ENCODE results near the gene SCN8A. TPM values are rescaled to one million over a fixed set of nuclear protein-coding genes. Genes with fewer than 3 reads are reported as not detected.

The SCN8A gene
- polyA plus RNA-seq, 1 experiment = 9.6 TPM

GRCh38 chr12:51675071-51675803, 84.2 kb downstream of the SCN8A start:
- Histone ChIP-seq H3K27me3 (ENCODE audit: control insufficient read depth, insufficient read depth, low read length) (no peaks in the 10 kb centered on the region), H3K4me3 (ENCODE audit: low read depth, low read length) (no peak overlapping the region), H3K27ac (ENCODE audit: low read depth, low read length) (no peak overlapping the region), H3K9me3 (ENCODE audit: control insufficient read depth, insufficient read depth, low read length) (no peaks in the 10 kb centered on the region)
- ChIA-PET POLR2A (no interaction called here), CTCF (interaction anchor here (1.5 kb wide), 1 partner anchor 82 kb away, joined by 3 read pairs; no protein-coding TSS in a partner anchor)
- no peak for DNase-seq (ENCODE audit: low read depth, low spot score)
- TF ChIP-seq CTCF (IDR thresholded peaks at IDR 0.05; ENCODE audit: low read depth, low read length) = no peak

GRCh38 chr12:51676875-51677274, 85.8 kb downstream of the SCN8A start:
- Histone ChIP-seq H3K4me3 (ENCODE audit: low read depth, low read length) (no peak overlapping the region), H3K9me3 (ENCODE audit: control insufficient read depth, insufficient read depth, low read length) (no peaks in the 10 kb centered on the region), H3K27ac (ENCODE audit: low read depth, low read length) (no peak overlapping the region), H3K27me3 (ENCODE audit: control insufficient read depth, insufficient read depth, low read length) (no peaks in the 10 kb centered on the region)
- TF ChIP-seq CTCF (IDR thresholded peaks at IDR 0.05; ENCODE audit: low read depth, low read length) = no peak
- no peak for DNase-seq (ENCODE audit: low read depth, low spot score)
- POLR2A ChIA-PET = no interaction called here
- CTCF ChIA-PET = interaction anchor here (0.5 to 1.5 kb wide), 3 partner anchors 15 to 459 kb away, joined by 3 to 5 read pairs (median 3); partner anchors contain the start of gene POU6F1

- Histone ChIP-seq H3K4me3 (ENCODE audit: low read depth, low read length) (no peak overlapping the region), H3K27ac (ENCODE audit: low read depth, low read length) (no peak overlapping the region), H3K9me3 (ENCODE audit: control insufficient read depth, insufficient read depth, low read length) (no peaks in the 10 kb centered on the region), H3K27me3 (ENCODE audit: control insufficient read depth, insufficient read depth, low read length) (no peaks in the 10 kb centered on the region)
- ChIA-PET POLR2A (no interaction called here), CTCF (interaction anchor here (1.1 kb wide), 1 partner anchor 16 kb away, joined by 3 read pairs; no protein-coding TSS in a partner anchor)
- TF ChIP-seq CTCF (IDR thresholded peaks at IDR 0.05; ENCODE audit: low read depth, low read length) = no peak
- DNase-seq (ENCODE audit: low read depth, low spot score) = no peak
Observed at GRCh38 chr12:51677284-51677968, 86.4 kb downstream of the SCN8A start.

- ChIA-PET POLR2A (no interaction called here), CTCF (interaction anchor here (0.7 to 1.7 kb wide), 8 partner anchors 8 to 257 kb away, joined by 3 to 7 read pairs (median 4); no protein-coding TSS in a partner anchor)
- peak; percentile 89 for TF ChIP-seq CTCF (IDR thresholded peaks at IDR 0.05; ENCODE audit: low read depth, low read length)
- H3K9me3 ChIP-seq (ENCODE audit: control insufficient read depth, insufficient read depth, low read length) = no peaks in the 10 kb centered on the region
- H3K4me3 ChIP-seq (ENCODE audit: low read depth, low read length) = no peak overlapping the region
- H3K27me3 ChIP-seq (ENCODE audit: control insufficient read depth, insufficient read depth, low read length) = no peaks in the 10 kb centered on the region
- no peak overlapping the region for H3K27ac ChIP-seq (ENCODE audit: low read depth, low read length)
- no peak for DNase-seq (ENCODE audit: low read depth, low spot score)
Observed at GRCh38 chr12:51678086-51678724, 87.2 kb downstream of the SCN8A start.
